Upper lobe of left lung (tissue), 6 donors: ENCODE measurements around the gene NEDD4L. TPM values are rescaled to one million over a fixed set of nuclear protein-coding genes. Genes with fewer than 3 reads are reported as not detected.

Experiments used
- ATAC-seq, 2 donors: fragments of 200-7000 bp; cut with Tn5 transposase; one replicate each; pipeline ENCODE4 v1.9.1; 2022; ENCODE audit warnings: mild to moderate bottlenecking in 2 of 2, moderate library complexity in 2 of 2; ENCODE audit not compliant: low FRiP score in 2 of 2
- DNase-seq, 2 donors: peaks; one replicate each; pipeline ENCODE4 v3.0.0-alpha.2; 2019 to 2020
- H3K27ac ChIP-seq, 4 donors: fragments of 200-600 bp; sonication (generic); one replicate each; pipeline ENCODE4 v1.5.1; 2016 to 2019
- H3K27me3 ChIP-seq, 4 donors: fragments of 200-600 bp; sonication (generic); one replicate each; pipeline ENCODE4 v1.5.1; 2017 to 2019
- H3K36me3 ChIP-seq, 4 donors: fragments of 200-600 bp; sonication (generic); one replicate each; pipeline ENCODE4 v1.5.1; 2016 to 2019
- H3K4me1 ChIP-seq, 4 donors: fragments of 200-600 bp; sonication (generic); one replicate each; pipeline ENCODE4 v1.5.1; 2018 to 2019
- H3K4me3 ChIP-seq, 4 donors: fragments of 200-600 bp; sonication (generic); one replicate each; pipeline ENCODE4 v1.5.1; 2017 to 2019; ENCODE audit warnings: mild to moderate bottlenecking in 2 of 4, moderate library complexity in 1 of 4
- H3K9me3 ChIP-seq, 4 donors: fragments of 200-600 bp; sonication (generic); one replicate each; pipeline ENCODE4 v1.5.1; 2018 to 2019
- EP300 ChIP-seq, 4 donors: sonication (generic); formaldehyde crosslinking; IDR thresholded peaks; one replicate each; pipeline ENCODE4 v1.5.1; 2017; ENCODE audit warnings: antibody characterized with exemption in 4 of 4, control low read depth in 2 of 4
- POLR2A ChIP-seq, 4 donors: fragments of 450-650 bp; IDR thresholded peaks; one replicate each; pipeline ENCODE4 v1.5.1; 2016 to 2017; ENCODE audit warnings: antibody characterized with exemption in 4 of 4, mild to moderate bottlenecking in 2 of 4
- POLR2AphosphoS5 ChIP-seq, 2 donors: sonication (generic); formaldehyde crosslinking; IDR thresholded peaks; one replicate each; pipeline ENCODE4 v1.5.1; 2017; ENCODE audit warnings: antibody characterized with exemption in 2 of 2
- WGBS, 2 donors: methylation state at CpG; one replicate each; pipeline ENCODE4 v1.1.5; 2017 to 2018; 5-methylcytosine and 5-hydroxymethylcytosine counted together
- total RNA-seq, 6 donors: library from RNA; depleted of rRNA in 4 of 6; stranded (reverse); fragments of >200 nt in 4 of 6; gene quantifications; one replicate each; pipeline versions ENCODE4 v1.1.0 to v1.2.1, GENCODE V29; 2016 to 2021
- TF ChIP-seq, protein P1 (sequence below), 6 experiments: fragments of 450-650 bp in 4 of 6; fragments of 200-600 bp in 2 of 6; sonication (generic) in 2 of 6; IDR thresholded peaks; one replicate each; pipeline ENCODE4 v1.5.1; 2016 to 2019; ENCODE audit warnings: antibody characterized with exemption in 6 of 6
- donor health status: DM: no; HTN: no; CAD: no; lungs with moderate emphysema.
- donor health status: DM: no; HTN: yes; CAD: no; lungs with severe emphysema.

Gene NEDD4L
- total RNA-seq, 6 donors from 2014 or later, result 148 to 491 (median 300) TPM

DNA sequence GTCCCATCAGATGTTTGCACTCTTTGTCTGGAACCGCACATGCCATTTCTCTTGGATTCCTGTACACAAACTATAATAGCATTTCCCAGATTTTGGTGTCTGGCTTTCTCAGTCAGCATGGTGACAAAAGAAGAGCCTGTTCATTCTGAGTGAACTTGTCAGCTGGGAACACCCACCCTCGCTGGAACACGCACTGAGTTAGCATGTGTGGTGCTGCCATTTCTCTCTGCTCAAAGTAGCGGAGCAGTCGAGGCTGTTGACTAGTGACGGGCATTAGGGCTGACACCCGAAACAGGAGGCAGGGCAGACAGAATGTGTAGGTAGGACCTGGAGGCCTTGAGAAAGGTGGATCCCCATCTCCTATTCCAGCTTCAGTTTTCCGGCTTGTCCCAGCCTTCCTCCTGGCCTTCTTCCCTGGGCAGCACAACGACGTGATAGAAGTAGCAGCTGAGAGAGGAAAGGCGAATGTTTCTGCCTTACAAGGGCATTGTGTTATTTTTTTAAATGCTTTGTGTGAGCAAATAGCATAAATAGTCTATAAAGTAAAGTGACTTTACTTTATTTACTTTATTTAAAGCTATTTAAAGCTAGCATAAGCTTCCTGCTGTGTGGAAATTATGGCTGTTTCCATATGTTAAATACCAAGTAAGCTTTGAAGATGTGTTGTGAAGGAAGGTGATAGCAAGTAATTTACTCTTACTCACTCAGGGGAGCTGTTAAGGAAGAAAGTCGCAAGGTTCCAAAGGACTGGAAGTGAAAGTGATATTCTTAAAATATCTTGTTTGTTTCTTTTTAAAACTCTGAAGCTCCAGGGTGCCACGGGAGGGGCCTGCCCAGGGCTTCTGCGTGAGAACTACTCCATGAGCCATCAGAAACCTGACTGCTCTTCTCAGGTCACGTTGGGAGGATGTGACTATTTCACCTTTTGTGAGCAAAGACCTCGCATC is 272.6 kb downstream of the NEDD4L start:
- Histone ChIP-seq H3K9me3 (no peaks in the 10 kb centered on the region), H3K27me3 (no peaks in the 10 kb centered on the region), H3K36me3 (no peaks in the 10 kb centered on the region), H3K4me3 (no peak overlapping the region), H3K27ac (peak overlapping the region; percentile 76 to 80 (median 76)), H3K4me1 (peaks cover 47 to 50% (median 49%) of the 10 kb centered on the region in 4 donors)
- no peak for TF ChIP-seq POLR2AphosphoS5 (IDR thresholded peaks at IDR 0.05)
- no peak for TF ChIP-seq EP300 (IDR thresholded peaks at IDR 0.05)
- DNase-seq, result no peak
- 66 to 71% methylated on average over 15 to 16 of the region's 16 CpGs for WGBS, 2 donors
- no peak for ATAC-seq

DNA sequence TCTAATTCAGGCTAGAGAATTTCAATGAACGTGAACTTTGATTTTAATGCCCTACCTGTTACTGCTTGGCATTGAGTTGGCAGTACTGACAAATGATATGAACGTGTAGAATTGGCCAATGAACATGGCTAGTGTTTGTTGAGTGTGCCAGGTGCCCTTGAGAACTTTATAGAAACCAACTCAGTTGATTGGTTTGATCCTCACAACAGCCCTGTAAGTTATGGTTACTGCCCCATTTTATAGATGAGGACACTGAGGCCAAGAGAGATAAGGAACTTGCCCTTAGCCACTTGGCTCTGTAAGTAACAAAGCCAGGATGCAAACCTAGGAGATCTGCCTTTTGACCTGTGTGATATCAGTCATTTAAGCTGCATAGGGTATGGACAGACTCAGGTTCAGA is 275.7 kb downstream of the NEDD4L start:
- TF ChIP-seq, protein P1, sequence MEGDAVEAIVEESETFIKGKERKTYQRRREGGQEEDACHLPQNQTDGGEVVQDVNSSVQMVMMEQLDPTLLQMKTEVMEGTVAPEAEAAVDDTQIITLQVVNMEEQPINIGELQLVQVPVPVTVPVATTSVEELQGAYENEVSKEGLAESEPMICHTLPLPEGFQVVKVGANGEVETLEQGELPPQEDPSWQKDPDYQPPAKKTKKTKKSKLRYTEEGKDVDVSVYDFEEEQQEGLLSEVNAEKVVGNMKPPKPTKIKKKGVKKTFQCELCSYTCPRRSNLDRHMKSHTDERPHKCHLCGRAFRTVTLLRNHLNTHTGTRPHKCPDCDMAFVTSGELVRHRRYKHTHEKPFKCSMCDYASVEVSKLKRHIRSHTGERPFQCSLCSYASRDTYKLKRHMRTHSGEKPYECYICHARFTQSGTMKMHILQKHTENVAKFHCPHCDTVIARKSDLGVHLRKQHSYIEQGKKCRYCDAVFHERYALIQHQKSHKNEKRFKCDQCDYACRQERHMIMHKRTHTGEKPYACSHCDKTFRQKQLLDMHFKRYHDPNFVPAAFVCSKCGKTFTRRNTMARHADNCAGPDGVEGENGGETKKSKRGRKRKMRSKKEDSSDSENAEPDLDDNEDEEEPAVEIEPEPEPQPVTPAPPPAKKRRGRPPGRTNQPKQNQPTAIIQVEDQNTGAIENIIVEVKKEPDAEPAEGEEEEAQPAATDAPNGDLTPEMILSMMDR (IDR thresholded peaks at IDR 0.05), result no peak
- TF ChIP-seq EP300 (IDR thresholded peaks at IDR 0.05) (no peak), POLR2AphosphoS5 (IDR thresholded peaks at IDR 0.05) (no peak)
- Histone ChIP-seq H3K36me3 (peaks cover under 1 to 14% (median 8%) of the 10 kb centered on the region in 4 donors), H3K27me3 (no peaks in the 10 kb centered on the region), H3K4me1 (peaks cover 29 to 37% (median 35%) of the 10 kb centered on the region in 4 donors), H3K27ac (peak overlapping the region in 1 of 4 donors; percentile 27), H3K4me3 (no peak overlapping the region), H3K9me3 (no peaks in the 10 kb centered on the region)
- ATAC-seq (no peak), DNase-seq (no peak)
- 71 to 74% methylated on average over 2 of the region's 2 CpGs for whole genome bisulfite sequencing, 2 donors

DNA sequence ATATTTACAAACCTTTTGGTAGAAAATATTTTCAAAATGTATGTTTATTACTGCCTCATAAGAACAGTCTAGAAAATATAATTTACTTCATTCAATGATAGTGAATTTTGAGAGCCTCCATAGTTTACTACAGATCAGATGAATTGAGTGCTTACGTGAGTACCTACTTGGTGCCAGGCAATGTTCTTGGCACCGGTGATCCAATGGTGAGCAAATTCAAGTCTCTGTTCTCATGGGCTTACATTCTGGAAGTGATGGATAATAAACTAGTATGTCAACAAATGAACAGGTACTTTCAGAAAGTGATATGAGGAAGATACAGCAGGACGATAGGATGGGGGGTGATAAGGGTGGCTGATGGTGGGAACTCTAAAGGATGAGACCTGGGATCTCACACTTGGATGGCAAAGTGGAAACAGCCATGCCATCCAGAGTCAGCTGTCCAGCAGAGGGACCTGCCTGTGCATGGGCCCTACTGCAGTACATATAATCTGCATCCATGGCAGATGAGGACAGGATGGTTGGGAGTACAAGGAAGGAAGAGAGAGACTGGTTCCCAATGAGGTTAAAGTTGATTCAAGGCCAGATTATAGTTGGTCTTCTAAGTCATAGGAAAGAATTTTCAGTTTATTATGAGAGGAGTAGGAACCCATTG is 277.0 kb downstream of the NEDD4L start:
- peaks cover 18 to 24% (median 22%) of the 10 kb centered on the region in 4 donors for H3K4me1 ChIP-seq
- 76 to 83% methylated on average over 3 of the region's 3 CpGs for WGBS, 2 donors
- ATAC-seq (no peak), DNase-seq (no peak)
- no peaks in the 10 kb centered on the region for H3K9me3 ChIP-seq
- H3K4me3 ChIP-seq, result no peak overlapping the region
- H3K27me3 ChIP-seq, result no peaks in the 10 kb centered on the region
- H3K36me3 ChIP-seq, result peaks cover 8 to 26% (median 13%) of the 10 kb centered on the region in 4 donors
- peak overlapping the region; percentile 26 to 68 (median 57) for H3K27ac ChIP-seq
- TF ChIP-seq, protein P1 (IDR thresholded peaks at IDR 0.05), result peak in 1 of 6 experiments; percentile 9
- TF ChIP-seq EP300 (IDR thresholded peaks at IDR 0.05), result no peak

DNA sequence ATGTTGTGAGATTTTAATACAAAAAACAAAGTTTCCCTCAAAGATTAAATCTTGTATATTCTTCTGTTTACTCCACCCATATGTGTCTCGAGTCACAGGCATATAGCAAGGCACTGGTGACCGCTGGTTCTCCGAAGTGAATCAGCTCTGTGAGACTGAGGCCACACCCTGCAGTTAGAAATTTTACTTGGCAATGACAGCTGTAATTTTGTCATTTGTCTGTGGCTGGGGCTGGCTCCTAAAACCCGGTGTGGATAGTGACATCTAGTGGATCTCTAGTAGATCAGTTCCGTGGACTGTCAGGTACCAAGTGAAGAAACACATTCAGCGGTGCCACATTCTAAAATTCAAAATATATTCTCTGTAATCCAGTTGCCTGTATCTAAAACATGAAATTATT is 278.0 kb downstream of the NEDD4L start:
- no peak overlapping the region for H3K4me3 ChIP-seq
- DNase-seq (peak in 1 of 2 donors; percentile 81), ATAC-seq (peak; percentile 90 to 95)
- H3K9me3 ChIP-seq, result no peaks in the 10 kb centered on the region
- no peaks in the 10 kb centered on the region for H3K27me3 ChIP-seq
- H3K4me1 ChIP-seq, result peaks cover 8 to 14% (median 12%) of the 10 kb centered on the region in 4 donors
- peak overlapping the region; percentile 26 to 68 (median 57) for H3K27ac ChIP-seq
- TF ChIP-seq EP300 (IDR thresholded peaks at IDR 0.05) (peak in 2 of 4 donors; percentile 38 to 55), POLR2AphosphoS5 (IDR thresholded peaks at IDR 0.05) (peak; percentile 41 to 57), POLR2A (IDR thresholded peaks at IDR 0.05) (no peak)
- TF ChIP-seq, protein P1 (IDR thresholded peaks at IDR 0.05), result peak; percentile 23 to 64 (median 54)
- 13 to 15% methylated on average over 6 of the region's 6 CpGs for WGBS, 2 donors
- H3K36me3 ChIP-seq, result peaks cover 8 to 28% (median 14%) of the 10 kb centered on the region in 4 donors

DNA sequence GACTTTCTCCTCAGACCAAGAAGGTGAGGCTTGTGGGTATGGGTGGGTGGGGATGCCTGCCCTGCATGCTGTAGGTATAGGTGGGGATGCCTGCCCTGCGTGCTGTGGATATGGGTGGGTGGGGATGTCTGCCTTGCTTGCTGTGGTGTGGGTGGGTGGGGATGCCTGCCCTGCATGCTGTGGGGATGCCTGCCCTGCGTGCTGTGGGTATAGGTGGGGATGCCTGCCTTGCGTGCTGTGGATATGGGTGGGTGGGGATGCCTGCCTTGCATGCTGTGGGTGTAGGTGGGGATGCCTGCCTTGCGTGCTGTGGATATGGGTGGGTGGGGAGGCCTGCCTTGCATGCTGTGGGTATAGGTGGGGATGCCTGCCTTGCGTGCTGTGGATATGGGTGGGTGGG is 278.4 kb downstream of the NEDD4L start:
- 97 to 100% methylated on average over 2 to 5 of the region's 5 CpGs for WGBS, 2 donors

More for the DNA sequence above, 278.4 kb downstream of the NEDD4L start:
- Histone ChIP-seq H3K4me1 (peaks cover 6 to 12% (median 10%) of the 10 kb centered on the region in 4 donors), H3K36me3 (peaks cover 8 to 30% (median 14%) of the 10 kb centered on the region in 4 donors), H3K27ac (peak overlapping the region in 1 of 4 donors; percentile 49), H3K4me3 (no peak overlapping the region), H3K9me3 (no peaks in the 10 kb centered on the region), H3K27me3 (no peaks in the 10 kb centered on the region)
- ATAC-seq (no peak), DNase-seq (peak in 1 of 2 donors; percentile 21)
- TF ChIP-seq POLR2A (IDR thresholded peaks at IDR 0.05), result no peak
- TF ChIP-seq POLR2AphosphoS5 (IDR thresholded peaks at IDR 0.05), result no peak
- TF ChIP-seq, protein P1 (IDR thresholded peaks at IDR 0.05), result no peak
- TF ChIP-seq EP300 (IDR thresholded peaks at IDR 0.05), result no peak
